Liver (tissue), 3 donors: ENCODE data around the gene KCNE5.

ENCODE experiments used
- ATF3 ChIP-seq: IDR thresholded peaks from 2 replicates; pipeline ENCODE4 v1.6.1; 2016; ENCODE audit warnings: antibody characterized with exemption
- EGR1 ChIP-seq, 2 donors: IDR thresholded peaks; 2 replicates each; pipeline ENCODE4 v1.6.1; 2016 to 2018; ENCODE audit warnings: antibody characterized with exemption in 2 of 2, low read depth in 2 of 2
- FOXA1 ChIP-seq: IDR thresholded peaks from 2 replicates; pipeline ENCODE4 v1.6.1; 2016; ENCODE audit warnings: antibody characterized with exemption
- HNF4G ChIP-seq: IDR thresholded peaks from 2 replicates; pipeline ENCODE4 v1.6.1; 2016; ENCODE audit warnings: antibody characterized with exemption
- JUND ChIP-seq, 2 donors: IDR thresholded peaks; 2 replicates each; pipeline ENCODE4 v1.6.1; 2016; ENCODE audit warnings: antibody characterized with exemption in 2 of 2
- MAX ChIP-seq: IDR thresholded peaks from 2 replicates; pipeline ENCODE4 v1.6.1; 2016; ENCODE audit warnings: antibody characterized with exemption
- NR2F2 ChIP-seq: IDR thresholded peaks from 2 replicates; pipeline ENCODE4 v1.6.1; 2016; ENCODE audit warnings: antibody characterized with exemption
- RAD21 ChIP-seq, 2 donors: IDR thresholded peaks; 2 replicates each; pipeline ENCODE4 v1.6.1; 2016; ENCODE audit warnings: antibody characterized with exemption in 2 of 2, mild to moderate bottlenecking in 2 of 2
- RXRA ChIP-seq, 2 donors: IDR thresholded peaks; 2 replicates each; pipeline ENCODE4 v1.6.1; 2017 to 2018; ENCODE audit warnings: antibody characterized with exemption in 2 of 2, mild to moderate bottlenecking in 1 of 2
- SP1 ChIP-seq: IDR thresholded peaks from 2 replicates; pipeline ENCODE4 v1.6.1; 2018; ENCODE audit warnings: antibody characterized with exemption, mild to moderate bottlenecking
- TAF1 ChIP-seq: conservative IDR thresholded peaks from 2 replicates; pipeline ENCODE4 v1.6.1; 2016; ENCODE audit warnings: antibody characterized with exemption, mild to moderate bottlenecking
- YY1 ChIP-seq: IDR thresholded peaks from 2 replicates; pipeline ENCODE4 v1.6.1; 2016; ENCODE audit warnings: antibody characterized with exemption, mild to moderate bottlenecking
- TF ChIP-seq, protein P1 (sequence below): fragments of 150-350 bp; IDR thresholded peaks from 2 replicates; pipeline ENCODE4 v1.5.1; 2017; ENCODE audit warnings: improper control_type of control experiment, low read depth, low read length; ENCODE audit not compliant: missing input control
- TF ChIP-seq, protein P2 (sequence below): IDR thresholded peaks from 2 replicates; pipeline ENCODE4 v1.6.1; 2016; ENCODE audit warnings: antibody characterized with exemption, mild to moderate bottlenecking
- donor health status: healthy.
- donor health status: healthy.

DNA sequence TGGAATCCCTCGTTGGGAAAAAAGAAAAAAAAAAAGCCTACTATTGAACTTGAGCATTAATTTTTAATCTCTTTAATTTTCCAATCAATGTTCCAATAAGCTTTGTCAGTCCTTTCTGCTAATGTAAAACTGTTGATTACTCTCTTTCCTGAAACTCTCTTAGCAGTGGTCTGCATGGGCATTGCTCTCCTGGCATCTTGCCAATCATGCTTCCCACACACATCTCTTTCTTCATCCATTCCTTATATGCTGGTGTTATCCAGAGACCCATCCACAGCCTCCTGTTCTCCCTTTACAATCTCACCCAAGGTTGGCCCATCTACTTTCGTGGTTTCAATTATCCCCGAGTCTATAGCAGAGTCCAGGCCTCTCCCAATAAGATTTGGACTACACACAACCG lies 31.8 kb upstream of the KCNE5 start:
- TF ChIP-seq EGR1 (IDR thresholded peaks at IDR 0.05; ENCODE audit: low read depth in 2 of 2) (no peak), TAF1 (no peak), NR2F2 (no peak), YY1 (no peak), ATF3 (no peak), RAD21 (IDR thresholded peaks at IDR 0.05) (no peak), SP1 (no peak), HNF4G (no peak), MAX (no peak), JUND (IDR thresholded peaks at IDR 0.05) (no peak), FOXA1 (no peak), RXRA (IDR thresholded peaks at IDR 0.05) (no peak)
- TF ChIP-seq, protein P1, sequence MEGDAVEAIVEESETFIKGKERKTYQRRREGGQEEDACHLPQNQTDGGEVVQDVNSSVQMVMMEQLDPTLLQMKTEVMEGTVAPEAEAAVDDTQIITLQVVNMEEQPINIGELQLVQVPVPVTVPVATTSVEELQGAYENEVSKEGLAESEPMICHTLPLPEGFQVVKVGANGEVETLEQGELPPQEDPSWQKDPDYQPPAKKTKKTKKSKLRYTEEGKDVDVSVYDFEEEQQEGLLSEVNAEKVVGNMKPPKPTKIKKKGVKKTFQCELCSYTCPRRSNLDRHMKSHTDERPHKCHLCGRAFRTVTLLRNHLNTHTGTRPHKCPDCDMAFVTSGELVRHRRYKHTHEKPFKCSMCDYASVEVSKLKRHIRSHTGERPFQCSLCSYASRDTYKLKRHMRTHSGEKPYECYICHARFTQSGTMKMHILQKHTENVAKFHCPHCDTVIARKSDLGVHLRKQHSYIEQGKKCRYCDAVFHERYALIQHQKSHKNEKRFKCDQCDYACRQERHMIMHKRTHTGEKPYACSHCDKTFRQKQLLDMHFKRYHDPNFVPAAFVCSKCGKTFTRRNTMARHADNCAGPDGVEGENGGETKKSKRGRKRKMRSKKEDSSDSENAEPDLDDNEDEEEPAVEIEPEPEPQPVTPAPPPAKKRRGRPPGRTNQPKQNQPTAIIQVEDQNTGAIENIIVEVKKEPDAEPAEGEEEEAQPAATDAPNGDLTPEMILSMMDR = no peak
- TF ChIP-seq, protein P2, sequence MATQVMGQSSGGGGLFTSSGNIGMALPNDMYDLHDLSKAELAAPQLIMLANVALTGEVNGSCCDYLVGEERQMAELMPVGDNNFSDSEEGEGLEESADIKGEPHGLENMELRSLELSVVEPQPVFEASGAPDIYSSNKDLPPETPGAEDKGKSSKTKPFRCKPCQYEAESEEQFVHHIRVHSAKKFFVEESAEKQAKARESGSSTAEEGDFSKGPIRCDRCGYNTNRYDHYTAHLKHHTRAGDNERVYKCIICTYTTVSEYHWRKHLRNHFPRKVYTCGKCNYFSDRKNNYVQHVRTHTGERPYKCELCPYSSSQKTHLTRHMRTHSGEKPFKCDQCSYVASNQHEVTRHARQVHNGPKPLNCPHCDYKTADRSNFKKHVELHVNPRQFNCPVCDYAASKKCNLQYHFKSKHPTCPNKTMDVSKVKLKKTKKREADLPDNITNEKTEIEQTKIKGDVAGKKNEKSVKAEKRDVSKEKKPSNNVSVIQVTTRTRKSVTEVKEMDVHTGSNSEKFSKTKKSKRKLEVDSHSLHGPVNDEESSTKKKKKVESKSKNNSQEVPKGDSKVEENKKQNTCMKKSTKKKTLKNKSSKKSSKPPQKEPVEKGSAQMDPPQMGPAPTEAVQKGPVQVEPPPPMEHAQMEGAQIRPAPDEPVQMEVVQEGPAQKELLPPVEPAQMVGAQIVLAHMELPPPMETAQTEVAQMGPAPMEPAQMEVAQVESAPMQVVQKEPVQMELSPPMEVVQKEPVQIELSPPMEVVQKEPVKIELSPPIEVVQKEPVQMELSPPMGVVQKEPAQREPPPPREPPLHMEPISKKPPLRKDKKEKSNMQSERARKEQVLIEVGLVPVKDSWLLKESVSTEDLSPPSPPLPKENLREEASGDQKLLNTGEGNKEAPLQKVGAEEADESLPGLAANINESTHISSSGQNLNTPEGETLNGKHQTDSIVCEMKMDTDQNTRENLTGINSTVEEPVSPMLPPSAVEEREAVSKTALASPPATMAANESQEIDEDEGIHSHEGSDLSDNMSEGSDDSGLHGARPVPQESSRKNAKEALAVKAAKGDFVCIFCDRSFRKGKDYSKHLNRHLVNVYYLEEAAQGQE = no peak
